GM18519 (cell line): ENCODE data around the gene S100P.
"Not testable (repeated sequence)": the region's sequence is repeated elsewhere in the genome, so short reads cannot be mapped to it uniquely, and the experiment has no call there.

Experiments used
- ATAC-seq: cut with Tn5 transposase; IDR thresholded peaks from one replicate; pipeline ENCODE4 v1.9.1; 2021; ENCODE audit warnings: mild to moderate bottlenecking, moderate library complexity; ENCODE audit not compliant: unreplicated experiment, low FRiP score

Gene S100P

GRCh38 chr4:6720202-6720699 lies 26.6 kb downstream of the S100P start:
- ATAC-seq: no peak

DNA sequence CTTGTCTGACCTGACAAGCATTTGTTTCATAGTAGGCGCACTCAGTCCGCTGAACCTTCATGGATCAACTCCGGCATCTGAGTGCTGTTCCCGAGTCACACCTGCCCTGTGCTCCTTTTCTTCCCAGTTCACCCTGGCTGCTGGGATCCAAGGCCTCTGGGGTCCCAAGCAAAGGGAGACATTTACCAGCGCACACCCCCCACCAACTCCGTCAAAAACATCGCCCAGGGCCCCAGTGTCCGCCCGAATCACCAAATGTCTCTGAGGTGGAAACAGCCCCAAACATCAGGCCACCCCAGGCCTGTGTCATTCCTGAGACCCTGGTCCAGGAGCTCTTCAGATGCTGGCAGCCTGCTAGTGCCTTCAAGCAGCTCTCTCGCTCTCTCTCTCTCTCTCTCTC lies 27.4 kb downstream of the S100P start:
- ATAC-seq: no peak

- ATAC-seq: no peak
These were observed 29.2 kb downstream of the S100P start for GRCh38 chr4:6722891-6723290.

- no peak for ATAC-seq
These were observed 30.2 kb downstream of the S100P start for GRCh38 chr4:6723851-6724250.

DNA sequence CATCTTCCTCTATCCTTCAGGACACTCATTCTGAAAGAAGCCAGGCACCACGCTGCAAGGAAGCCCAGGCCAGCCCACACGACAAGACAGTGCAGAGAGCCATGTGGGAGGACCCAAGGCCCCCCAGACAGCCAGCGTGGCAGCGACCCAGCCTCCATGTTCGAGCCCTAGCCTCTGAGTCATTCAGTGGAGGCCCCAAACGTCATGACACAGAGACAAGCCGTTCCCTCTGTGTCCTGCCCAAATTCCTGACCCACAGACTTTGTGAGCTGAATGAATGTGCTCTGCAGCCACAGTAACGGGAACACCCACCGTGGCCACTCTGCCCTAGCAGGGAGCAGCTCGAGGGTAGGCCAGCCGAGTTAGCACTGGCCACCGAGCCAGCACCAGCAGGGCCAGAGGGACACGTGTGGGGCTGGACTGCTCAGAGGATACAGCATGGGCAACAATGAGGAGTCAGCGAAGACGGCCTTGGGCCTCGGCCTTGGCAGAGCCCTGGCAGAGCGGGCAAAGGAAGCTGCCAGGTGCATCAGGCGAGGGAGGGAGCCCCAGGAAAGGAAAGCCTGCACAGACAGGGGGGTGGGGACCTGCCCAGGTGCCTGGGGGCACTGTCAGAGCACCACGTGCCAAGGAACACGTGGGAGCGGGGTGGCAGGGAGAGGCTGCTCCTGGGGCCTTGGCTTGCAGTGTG lies 30.9 kb downstream of the S100P start:
- ATAC-seq: no peak

- not testable (repeated sequence) for ATAC-seq
These were observed 31.8 kb downstream of the S100P start for GRCh38 chr4:6725427-6725961.

- ATAC-seq: no peak
These were observed 33.6 kb downstream of the S100P start for GRCh38 chr4:6727081-6727942.

GRCh38 chr4:6727943-6728250 lies 34.2 kb downstream of the S100P start:
- ATAC-seq: no peak

- no peak for ATAC-seq
These were observed 34.8 kb downstream of the S100P start for GRCh38 chr4:6728320-6729029.

DNA sequence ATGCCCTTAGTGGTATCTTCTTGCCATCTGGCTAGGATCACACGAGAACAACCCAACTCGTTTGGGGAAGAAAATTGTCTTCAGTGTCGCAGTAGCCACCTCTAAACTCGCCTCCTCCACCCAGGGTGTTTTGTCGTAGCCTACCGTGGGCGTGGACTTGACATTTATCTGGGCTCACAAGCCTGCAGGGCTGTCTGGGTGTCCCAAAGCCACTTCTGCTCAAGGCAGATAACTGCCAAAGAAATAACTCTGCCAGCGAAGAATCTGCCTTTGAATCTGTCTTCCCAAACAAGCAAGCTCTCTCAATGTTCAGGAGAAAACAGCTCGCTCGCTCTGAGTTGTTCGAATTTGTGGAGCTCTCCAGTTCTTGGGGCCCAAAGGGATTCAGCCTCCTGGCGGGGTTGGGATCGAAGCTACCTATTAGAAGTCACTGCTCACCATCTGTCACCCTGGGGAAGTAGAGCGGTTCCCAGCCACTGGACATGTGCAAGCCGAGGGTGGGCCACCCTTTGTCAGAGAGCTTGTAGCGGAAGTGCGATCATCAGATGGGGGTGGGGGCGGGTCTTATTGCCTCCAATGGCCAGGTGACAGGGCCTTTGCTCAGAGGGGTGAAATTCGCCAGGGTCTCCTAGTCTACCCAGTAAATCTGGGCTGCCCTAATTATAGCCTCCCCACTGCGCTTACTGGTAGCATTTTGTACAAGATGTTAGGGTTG lies 37.1 kb downstream of the S100P start:
- ATAC-seq: no peak

DNA sequence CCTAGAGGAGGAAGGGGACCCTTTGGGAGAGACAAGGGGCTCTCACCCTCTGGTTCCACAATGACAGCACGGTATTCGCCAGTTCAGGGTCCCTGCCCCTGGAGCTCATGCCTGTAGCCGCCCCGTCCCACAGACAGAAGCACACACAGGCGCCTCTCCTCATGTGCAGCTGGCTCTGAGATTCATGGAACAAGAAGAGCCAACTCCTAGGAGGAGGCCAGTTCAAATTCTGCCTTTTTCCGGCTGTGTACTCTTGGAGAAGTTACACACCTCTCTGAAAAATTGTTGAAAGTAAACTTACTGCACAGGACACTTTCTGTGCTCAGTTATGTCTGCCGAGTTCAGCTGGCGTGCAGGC lies 37.6 kb downstream of the S100P start:
- ATAC-seq: no peak

DNA sequence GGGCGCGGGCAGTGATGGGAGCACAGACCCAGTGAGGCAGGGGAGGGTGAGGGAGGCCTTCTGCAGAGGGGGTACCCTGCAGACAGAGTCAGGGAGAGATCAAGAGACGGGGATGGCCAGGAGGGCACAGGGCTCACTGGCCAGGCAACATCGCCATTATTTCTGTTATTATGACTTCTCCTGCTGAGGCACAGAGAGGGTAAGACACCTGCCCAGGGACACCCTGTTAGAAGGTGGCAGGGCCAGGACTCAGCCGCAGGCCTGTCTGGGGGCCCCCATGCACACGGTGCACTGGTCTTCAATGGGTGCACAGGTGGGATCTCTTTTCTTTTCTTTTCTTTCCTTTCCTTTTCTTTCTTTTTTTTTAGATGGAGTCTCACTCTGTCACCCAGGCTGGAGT lies 38.1 kb downstream of the S100P start:
- no peak for ATAC-seq

- ATAC-seq: no peak
These were observed 39.0 kb downstream of the S100P start for GRCh38 chr4:6732441-6733357.

- no peak for ATAC-seq
These were observed 39.9 kb downstream of the S100P start for GRCh38 chr4:6733358-6734164.

DNA sequence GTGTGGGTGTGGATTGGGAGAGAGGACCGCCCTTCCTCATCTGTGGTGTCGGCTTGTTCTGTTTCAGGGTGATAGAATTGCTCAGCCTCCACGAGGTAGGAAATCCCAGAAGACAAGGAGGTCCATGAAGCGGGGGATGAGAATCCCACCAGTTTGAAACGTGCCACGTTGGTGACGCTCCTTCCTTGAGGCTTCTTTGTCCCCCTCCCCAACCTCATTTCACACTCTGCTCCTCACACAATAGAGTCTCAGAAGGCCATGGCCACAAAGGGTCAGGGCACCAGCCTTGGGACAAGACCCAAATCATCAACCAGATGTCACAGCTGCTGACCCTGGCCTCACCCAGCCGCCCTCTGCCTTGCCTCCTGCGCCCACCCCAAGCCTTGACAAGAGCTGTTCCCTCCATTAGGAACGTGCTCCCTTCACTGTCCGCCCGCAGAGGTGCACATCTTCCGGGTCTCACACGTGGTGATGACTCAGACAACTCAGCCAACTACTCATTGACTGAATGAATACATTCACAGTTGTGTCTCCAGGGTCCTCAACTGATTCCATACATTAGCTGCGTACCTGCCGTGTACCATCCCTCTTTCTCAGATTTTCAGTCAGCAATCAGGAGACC lies 40.6 kb downstream of the S100P start:
- no peak for ATAC-seq

DNA sequence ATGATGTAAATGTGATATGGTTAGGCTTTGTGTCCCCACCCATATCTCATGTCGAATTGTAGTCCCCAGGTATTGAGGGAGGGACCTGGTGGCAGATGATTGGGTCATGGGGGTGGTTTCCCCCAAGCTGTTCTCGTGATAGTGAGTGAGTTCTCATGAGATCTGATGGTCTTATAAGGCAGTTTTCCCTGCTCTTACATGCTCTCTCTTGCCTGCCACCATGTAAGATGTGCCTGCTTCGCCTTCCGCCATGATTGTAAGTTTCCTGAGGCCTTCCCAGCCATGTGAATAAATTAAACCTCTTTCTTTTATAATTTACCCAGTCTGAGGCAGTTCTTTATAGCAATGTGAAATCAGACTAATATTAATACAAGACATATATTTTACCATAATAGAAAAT lies 46.2 kb downstream of the S100P start:
- no peak for ATAC-seq

- ATAC-seq: no peak
These were observed 46.7 kb downstream of the S100P start for GRCh38 chr4:6740347-6740746.

DNA sequence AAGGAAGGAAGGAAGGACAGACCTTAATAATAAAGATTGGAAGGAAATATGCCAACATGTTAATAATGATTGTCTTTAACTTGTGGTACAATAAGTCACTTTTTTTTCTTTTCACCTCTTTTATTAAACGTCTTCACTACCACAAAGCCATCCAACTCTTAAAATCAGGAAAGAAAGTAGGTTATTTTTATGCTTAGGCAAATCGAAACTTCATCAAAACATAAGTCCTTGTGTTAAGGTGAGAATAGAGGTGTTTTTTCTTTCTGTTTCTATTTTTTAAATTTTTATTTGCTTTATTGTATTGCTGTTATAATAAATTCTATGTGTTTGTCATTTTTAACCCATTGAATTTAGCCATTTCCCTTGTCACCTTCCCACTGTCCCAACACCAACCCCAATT lies 48.8 kb downstream of the S100P start:
- no peak for ATAC-seq
